ENCODE data around the gene AKR1C4.
"Not testable (repeated sequence)": the region's sequence is repeated elsewhere in the genome, so short reads cannot be mapped to it uniquely, and the experiment has no call there.

AKR1C4 gene

GRCh38 chr10:5206799-5207198 is 10.2 kb downstream of the AKR1C4 start:
- DNase-seq (ENCODE audit: low read depth in 2 of 2): no peak

- DNase-seq (ENCODE audit: low read depth in 2 of 2): not testable (repeated sequence)
These were observed 13.1 kb downstream of the AKR1C4 start for GRCh38 chr10:5209776-5210175.

- not testable (repeated sequence) for DNase-seq (ENCODE audit: low read depth in 2 of 2)
These were observed 13.6 kb downstream of the AKR1C4 start for GRCh38 chr10:5210261-5210660.

GRCh38 chr10:5211696-5212536 is 15.3 kb downstream of the AKR1C4 start:
- DNase-seq (ENCODE audit: low read depth in 2 of 2): no peak

GRCh38 chr10:5216801-5217200 is 20.2 kb downstream of the AKR1C4 start:
- DNase-seq (ENCODE audit: low read depth in 2 of 2): no peak

GRCh38 chr10:5219262-5219661 is 22.6 kb downstream of the AKR1C4 start:
- DNase-seq (ENCODE audit: low read depth in 2 of 2): no peak

- DNase-seq (ENCODE audit: low read depth in 2 of 2): not testable (repeated sequence)
These were observed 26.3 kb downstream of the AKR1C4 start for GRCh38 chr10:5222942-5223341.

- DNase-seq (ENCODE audit: low read depth in 2 of 2): no peak
These were observed 32.4 kb downstream of the AKR1C4 start for GRCh38 chr10:5229019-5229418.

GRCh38 chr10:5233324-5233723 is 36.7 kb downstream of the AKR1C4 start:
- DNase-seq (ENCODE audit: low read depth in 2 of 2): no peak

GRCh38 chr10:5234106-5234860 is 37.6 kb downstream of the AKR1C4 start:
- no peak for DNase-seq (ENCODE audit: low read depth in 2 of 2)

GRCh38 chr10:5237541-5237940 is 40.9 kb downstream of the AKR1C4 start:
- not testable (repeated sequence) for DNase-seq (ENCODE audit: low read depth in 2 of 2)

GRCh38 chr10:5242585-5242984 is 45.9 kb downstream of the AKR1C4 start:
- no peak for DNase-seq (ENCODE audit: low read depth in 2 of 2)

- no peak for DNase-seq (ENCODE audit: low read depth in 2 of 2)
These were observed 46.9 kb downstream of the AKR1C4 start for GRCh38 chr10:5243521-5243987.

- no peak for DNase-seq (ENCODE audit: low read depth in 2 of 2)
These were observed 55.8 kb downstream of the AKR1C4 start for GRCh38 chr10:5252177-5253037.

GRCh38 chr10:5254488-5254887 is 57.9 kb downstream of the AKR1C4 start:
- no peak for DNase-seq (ENCODE audit: low read depth in 2 of 2)

- DNase-seq (ENCODE audit: low read depth in 2 of 2): not testable (repeated sequence)
These were observed 61.1 kb downstream of the AKR1C4 start for GRCh38 chr10:5257768-5258167.

- no peak for DNase-seq (ENCODE audit: low read depth in 2 of 2)
These were observed 62.7 kb downstream of the AKR1C4 start for GRCh38 chr10:5259132-5259951.

- DNase-seq (ENCODE audit: low read depth in 2 of 2): no peak
These were observed 63.4 kb downstream of the AKR1C4 start for GRCh38 chr10:5259952-5260578.

GRCh38 chr10:5260828-5261227 is 64.2 kb downstream of the AKR1C4 start:
- no peak for DNase-seq (ENCODE audit: low read depth in 2 of 2)

- DNase-seq (ENCODE audit: low read depth in 2 of 2): no peak
These were observed 68.5 kb downstream of the AKR1C4 start for GRCh38 chr10:5265139-5265538.

GRCh38 chr10:5266351-5266750 is 69.7 kb downstream of the AKR1C4 start:
- no peak for DNase-seq (ENCODE audit: low read depth in 2 of 2)

Measured in stimulated activated CD8-positive, alpha-beta memory T cell treated with anti-CD3 and anti-CD28 coated beads, Interleukin-2, amount 100 ng/mL, for 48 hours (primary cell).